ENCODE data around the gene PITX1. TPM values are rescaled to one million over a fixed set of nuclear protein-coding genes. Genes with fewer than 3 reads are reported as not detected.
"Not testable (repeated sequence)": the region's sequence is repeated elsewhere in the genome, so short reads cannot be mapped to it uniquely, and the experiment has no call there.

PITX1 gene
- total RNA-seq, 1 donor from 2014 or later: not detected

GRCh38 chr5:134993161-134993560 is 40.9 kb downstream of the PITX1 start:
- no peak for TF ChIP-seq CTCF (IDR thresholded peaks at IDR 0.05)
- H3K27me3 Mint-ChIP-seq: no peaks in the 10 kb centered on the region
- ChIA-PET CTCF (no interaction called here), POLR2A (no interaction called here)
- DNase-seq: no peak
- H3K27ac Mint-ChIP-seq: no peak overlapping the region
- peaks cover 4% of the 10 kb centered on the region for H3K9me3 Mint-ChIP-seq
- intact Hi-C loops (cut with micrococcal nuclease): no loop called here
- peaks cover 20% of the 10 kb centered on the region for H3K4me1 Mint-ChIP-seq
- H3K4me3 Mint-ChIP-seq: no peak overlapping the region
- no peak for ATAC-seq (ENCODE audit: low read depth)
- no peaks in the 10 kb centered on the region for H3K36me3 Mint-ChIP-seq (ENCODE audit: low read depth)

GRCh38 chr5:134992148-134992547 is 41.9 kb downstream of the PITX1 start:
- Mint-ChIP-seq H3K9me3 (peaks cover 4% of the 10 kb centered on the region), H3K27me3 (no peaks in the 10 kb centered on the region), H3K27ac (no peak overlapping the region), H3K4me3 (no peak overlapping the region), H3K36me3 (ENCODE audit: low read depth) (no peaks in the 10 kb centered on the region), H3K4me1 (peaks cover 20% of the 10 kb centered on the region)
- DNase-seq: no peak
- ChIA-PET CTCF (no interaction called here), POLR2A (no interaction called here)
- ATAC-seq (ENCODE audit: low read depth): no peak
- intact Hi-C loops (cut with micrococcal nuclease): no loop called here
- no peak for TF ChIP-seq CTCF (IDR thresholded peaks at IDR 0.05)

- peaks cover 16% of the 10 kb centered on the region for H3K4me1 Mint-ChIP-seq
- H3K4me3 Mint-ChIP-seq; POLR2A ChIA-PET; H3K27ac Mint-ChIP-seq; DNase-seq; ATAC-seq (ENCODE audit: low read depth); H3K27me3 Mint-ChIP-seq; CTCF ChIA-PET; H3K36me3 Mint-ChIP-seq (ENCODE audit: low read depth); intact Hi-C loops (cut with micrococcal nuclease); H3K9me3 Mint-ChIP-seq: not testable (repeated sequence)
Measured at GRCh38 chr5:134990183-134990582, 43.8 kb downstream of the PITX1 start.

GRCh38 chr5:134989266-134989830 is 44.7 kb downstream of the PITX1 start:
- ATAC-seq (ENCODE audit: low read depth) (no peak), DNase-seq (no peak)
- H3K27ac Mint-ChIP-seq: no peak overlapping the region
- H3K36me3 Mint-ChIP-seq (ENCODE audit: low read depth): no peaks in the 10 kb centered on the region
- CTCF ChIA-PET: no interaction called here
- H3K27me3 Mint-ChIP-seq: peaks cover 3% of the 10 kb centered on the region
- intact Hi-C loops (cut with micrococcal nuclease): no loop called here
- H3K9me3 Mint-ChIP-seq: peaks cover 7% of the 10 kb centered on the region
- no peak for TF ChIP-seq CTCF (IDR thresholded peaks at IDR 0.05)
- H3K4me3 Mint-ChIP-seq: no peak overlapping the region
- POLR2A ChIA-PET: no interaction called here
- H3K4me1 Mint-ChIP-seq: peaks cover 7% of the 10 kb centered on the region

- DNase-seq (no peak), ATAC-seq (ENCODE audit: low read depth) (no peak)
- ChIA-PET POLR2A (no interaction called here), CTCF (no interaction called here)
- Mint-ChIP-seq H3K4me1 (no peaks in the 10 kb centered on the region), H3K27me3 (peaks cover 8% of the 10 kb centered on the region), H3K4me3 (no peak overlapping the region), H3K9me3 (peaks cover 42% of the 10 kb centered on the region), H3K27ac (no peak overlapping the region), H3K36me3 (ENCODE audit: low read depth) (peaks cover 9% of the 10 kb centered on the region)
- intact Hi-C loops (cut with micrococcal nuclease): no loop called here
- TF ChIP-seq CTCF (IDR thresholded peaks at IDR 0.05): no peak
Measured at GRCh38 chr5:134982230-134982629, 51.8 kb downstream of the PITX1 start.

GRCh38 chr5:134979416-134979815 is 54.6 kb downstream of the PITX1 start:
- Mint-ChIP-seq H3K27ac (no peak overlapping the region), H3K4me3 (no peak overlapping the region), H3K4me1 (no peaks in the 10 kb centered on the region), H3K36me3 (ENCODE audit: low read depth) (peaks cover 16% of the 10 kb centered on the region), H3K27me3 (peaks cover 5% of the 10 kb centered on the region), H3K9me3 (peaks cover 42% of the 10 kb centered on the region)
- intact Hi-C loops (cut with micrococcal nuclease): no loop called here
- POLR2A ChIA-PET: interaction anchor here (0.6 kb wide), 1 partner anchor 8 kb away, joined by 4 read pairs; no protein-coding TSS in a partner anchor
- no peak for ATAC-seq (ENCODE audit: low read depth)
- TF ChIP-seq CTCF (IDR thresholded peaks at IDR 0.05): no peak
- CTCF ChIA-PET: no interaction called here
- no peak for DNase-seq

Measured in activated B cell treated with CpG ODN at 0.5 μM for 24 hours (primary cell).